ENCODE measurements around the gene HELZ. TPM values are rescaled to one million over a fixed set of nuclear protein-coding genes. Genes with fewer than 3 reads are reported as not detected.

HELZ gene
- total and polyA plus RNA-seq, 7 donors = 1.8 to 55.7 (median 30.8) TPM

DNA sequence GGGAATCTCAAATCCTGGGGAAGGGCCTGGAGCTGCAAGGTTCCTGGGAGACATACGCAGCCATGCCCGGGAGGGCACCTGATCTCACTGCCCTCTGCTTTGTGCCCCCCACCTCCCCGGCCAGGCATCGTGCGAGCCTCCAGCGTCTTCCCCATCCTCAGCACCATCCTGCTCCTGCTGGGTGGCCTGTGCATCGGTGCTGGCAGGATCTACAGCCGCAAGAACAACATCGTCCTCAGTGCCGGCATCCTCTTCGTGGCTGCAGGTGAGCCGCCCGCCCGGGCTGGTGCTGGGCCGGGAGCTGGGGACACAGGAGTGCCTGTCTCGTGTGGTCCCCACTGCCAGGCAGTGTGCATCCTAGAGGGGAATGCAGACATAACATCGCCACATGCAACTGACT lies 220.3 kb downstream of the HELZ start:
- intact Hi-C loops (cut with DNase I) = no loop called here
- Histone ChIP-seq H3K9me3 (no peaks in the 10 kb centered on the region), H3K4me1 (peaks cover 13% of the 10 kb centered on the region), H3K27ac (no peak overlapping the region), H3K27me3 (ENCODE audit: insufficient read depth in 3 of 3, low read length in 2 of 3) (no peaks in the 10 kb centered on the region), H3K36me3 (ENCODE audit: insufficient read depth in 1 of 2, low read depth in 1 of 2) (no peaks in the 10 kb centered on the region), H3K4me3 (no peak overlapping the region)
- WGBS, 3 donors = 92 to 94% (median 94%) methylated on average over 17 of the region's 17 CpGs
- ATAC-seq (no peak), DNase-seq (no peak)
- TF ChIP-seq, protein P1, sequence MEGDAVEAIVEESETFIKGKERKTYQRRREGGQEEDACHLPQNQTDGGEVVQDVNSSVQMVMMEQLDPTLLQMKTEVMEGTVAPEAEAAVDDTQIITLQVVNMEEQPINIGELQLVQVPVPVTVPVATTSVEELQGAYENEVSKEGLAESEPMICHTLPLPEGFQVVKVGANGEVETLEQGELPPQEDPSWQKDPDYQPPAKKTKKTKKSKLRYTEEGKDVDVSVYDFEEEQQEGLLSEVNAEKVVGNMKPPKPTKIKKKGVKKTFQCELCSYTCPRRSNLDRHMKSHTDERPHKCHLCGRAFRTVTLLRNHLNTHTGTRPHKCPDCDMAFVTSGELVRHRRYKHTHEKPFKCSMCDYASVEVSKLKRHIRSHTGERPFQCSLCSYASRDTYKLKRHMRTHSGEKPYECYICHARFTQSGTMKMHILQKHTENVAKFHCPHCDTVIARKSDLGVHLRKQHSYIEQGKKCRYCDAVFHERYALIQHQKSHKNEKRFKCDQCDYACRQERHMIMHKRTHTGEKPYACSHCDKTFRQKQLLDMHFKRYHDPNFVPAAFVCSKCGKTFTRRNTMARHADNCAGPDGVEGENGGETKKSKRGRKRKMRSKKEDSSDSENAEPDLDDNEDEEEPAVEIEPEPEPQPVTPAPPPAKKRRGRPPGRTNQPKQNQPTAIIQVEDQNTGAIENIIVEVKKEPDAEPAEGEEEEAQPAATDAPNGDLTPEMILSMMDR (IDR thresholded peaks at IDR 0.05) = no peak

- Histone ChIP-seq H3K9me3 (no peaks in the 10 kb centered on the region), H3K4me1 (peaks cover 13% of the 10 kb centered on the region), H3K27ac (peak overlapping the region; percentile 31), H3K27me3 (ENCODE audit: insufficient read depth in 3 of 3, low read length in 2 of 3) (no peaks in the 10 kb centered on the region), H3K4me3 (no peak overlapping the region), H3K36me3 (ENCODE audit: insufficient read depth in 1 of 2, low read depth in 1 of 2) (no peaks in the 10 kb centered on the region)
- WGBS, 3 donors = 47 to 69% (median 56%) methylated on average over 11 to 12 of the region's 12 CpGs
- TF ChIP-seq, protein P1 (IDR thresholded peaks at IDR 0.05) = no peak
- ATAC-seq (peak; percentile 22 to 27 (median 24)), DNase-seq (peak in 1 of 2 donors; percentile 35)
- intact Hi-C loops (cut with DNase I) = no loop called here
Measured at GRCh38 chr17:67022451-67022810, 222.6 kb downstream of the HELZ start.

DNA sequence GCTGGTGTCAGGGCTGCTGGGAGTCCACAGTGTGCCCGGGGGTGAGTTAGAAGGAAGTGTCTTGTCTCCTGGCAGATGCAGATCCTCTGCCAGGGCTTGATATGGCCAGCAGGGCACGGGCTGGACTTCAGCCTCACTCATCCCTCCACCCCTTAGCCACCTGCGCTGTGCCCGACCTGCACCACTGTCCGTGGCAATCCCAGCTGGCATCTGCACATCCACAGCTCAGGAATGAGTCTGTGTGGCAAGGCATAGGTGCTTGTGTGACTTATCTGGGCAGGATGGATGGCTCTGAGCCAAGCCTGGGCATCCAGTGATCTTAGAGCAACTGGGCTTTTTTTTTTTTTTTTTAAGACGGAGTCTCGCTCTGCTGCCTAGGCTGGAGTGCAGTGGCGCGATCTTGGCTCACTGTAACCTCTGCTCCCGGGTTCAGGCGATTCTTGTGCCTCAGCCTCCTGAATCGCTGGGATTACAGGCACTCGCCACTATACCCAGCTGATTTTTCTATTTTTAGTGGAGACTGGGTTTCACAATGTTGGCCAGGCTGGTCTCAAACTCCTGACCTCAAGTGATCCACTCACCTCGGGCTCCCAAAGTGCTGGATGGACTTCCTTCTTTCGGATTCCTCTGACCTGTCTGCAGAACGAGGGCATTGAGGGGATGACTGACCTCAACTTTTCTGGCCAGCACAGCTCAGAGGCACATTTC lies 223.1 kb downstream of the HELZ start:
- no peaks in the 10 kb centered on the region for H3K9me3 ChIP-seq

GRCh38 chr17:67021196-67021595 lies 223.8 kb downstream of the HELZ start:
- Histone ChIP-seq H3K27ac (no peak overlapping the region), H3K9me3 (no peaks in the 10 kb centered on the region), H3K4me1 (peaks cover 13% of the 10 kb centered on the region), H3K36me3 (ENCODE audit: insufficient read depth in 1 of 2, low read depth in 1 of 2) (no peaks in the 10 kb centered on the region), H3K27me3 (ENCODE audit: insufficient read depth in 3 of 3, low read length in 2 of 3) (no peaks in the 10 kb centered on the region), H3K4me3 (no peak overlapping the region)
- ATAC-seq (no peak), DNase-seq (no peak)
- intact Hi-C loops (cut with DNase I) = no loop called here
- WGBS, 3 donors = 92 to 95% (median 92%) methylated on average over 7 of the region's 7 CpGs
- TF ChIP-seq, protein P1 (IDR thresholded peaks at IDR 0.05) = no peak

More for the DNA sequence above, 223.1 kb downstream of the HELZ start:
- intact Hi-C loops (cut with DNase I) = no loop called here
- Histone ChIP-seq H3K27me3 (ENCODE audit: insufficient read depth in 3 of 3, low read length in 2 of 3) (no peaks in the 10 kb centered on the region), H3K4me3 (no peak overlapping the region), H3K4me1 (peaks cover 13% of the 10 kb centered on the region), H3K27ac (peak overlapping the region; percentile 31), H3K36me3 (ENCODE audit: insufficient read depth in 1 of 2, low read depth in 1 of 2) (no peaks in the 10 kb centered on the region)
- ATAC-seq = peak; percentile 58 to 87 (median 76)
- 19 to 42% (median 27%) methylated on average over 15 to 16 of the region's 16 CpGs for WGBS, 3 donors
- DNase-seq = no peak
- TF ChIP-seq, protein P1 (IDR thresholded peaks at IDR 0.05) = no peak

Other genes with a start within 250 kb of the HELZ start
- 100 to 1,000 TPM in 1 of 4 donors, 10 to 100 TPM in 3; 36.9 to 312 (median 57.7) TPM for gene CACNG1, start 200.6 kb downstream of the HELZ start, total RNA-seq
- gene CACNG1, start 200.6 kb downstream of the HELZ start, polyA plus RNA-seq = 100 to 1,000 TPM in 2 of 3 donors, 10 to 100 TPM in 1; 20.3 to 132 (median 110) TPM
- gene PSMD12, start 121.4 kb upstream of the HELZ start, total RNA-seq = 100 to 1,000 TPM in 3 of 4 donors, 10 to 100 TPM in 1; 66.6 to 161 (median 111) TPM
- gene PSMD12, start 121.4 kb upstream of the HELZ start, polyA plus RNA-seq = 100 to 1,000 TPM in 2 of 3 donors, 10 to 100 TPM in 1; 78.7 to 281 (median 158) TPM
- gene PITPNC1, start 132.1 kb upstream of the HELZ start, total RNA-seq = 10 to 100 TPM in 1 of 4 donors, 1 to 10 TPM in 3; 6.5 to 12.3 (median 7.6) TPM
- 10 to 100 TPM in 1 of 3 donors, 1 to 10 TPM in 2; 4.4 to 54.7 (median 4.5) TPM for gene PITPNC1, start 132.1 kb upstream of the HELZ start, polyA plus RNA-seq